Neural cell (in vitro differentiated cells): Measurements from ENCODE around the gene SDHB. TPM values are rescaled to one million over a fixed set of nuclear protein-coding genes. Genes with fewer than 3 reads are reported as not detected.

Source experiments
- H2AFZ ChIP-seq: fragments of 200-600, 300-800 bp; sonication (generic), shearing (Covaris generic); 2 replicates; pipeline ENCODE4 v1.6.0; 2014; ENCODE audit warnings: low read depth, mild to moderate bottlenecking, antibody characterized with exemption, low read length, moderate library complexity
- H3F3A ChIP-seq: fragments of 200-600 bp; shearing (Covaris generic); 2 replicates; pipeline ENCODE4 v1.6.1; 2016; ENCODE audit warnings: mild to moderate bottlenecking, moderate library complexity, mixed read lengths, antibody characterized with exemption, low read length; ENCODE audit not compliant: insufficient read depth, poor library complexity, severe bottlenecking
- H3K27ac ChIP-seq: fragments of 200-600, 300-800 bp; sonication (generic), shearing (Covaris generic); 2 replicates; pipeline ENCODE4 v1.5.1; 2014; ENCODE audit warnings: mild to moderate bottlenecking, low read length, moderate library complexity
- H3K27me3 ChIP-seq: fragments of 300-800, 200-600 bp; sonication (generic), shearing (Covaris generic); 2 replicates; pipeline ENCODE4 v1.6.0; 2014; ENCODE audit warnings: mild to moderate bottlenecking, low read depth, low read length, moderate library complexity; ENCODE audit not compliant: insufficient read depth
- H3K36me3 ChIP-seq: fragments of 300-800, 200-600 bp; sonication (generic), shearing (Covaris generic); 2 replicates; pipeline ENCODE4 v1.5.1; 2014; ENCODE audit warnings: mild to moderate bottlenecking, antibody characterized with exemption, low read length, moderate library complexity; ENCODE audit not compliant: insufficient read depth
- H3K4me2 ChIP-seq: fragments of 300-800, 200-600 bp; sonication (generic), shearing (Covaris generic); 2 replicates; pipeline ENCODE4 v1.6.0; 2014; ENCODE audit warnings: mild to moderate bottlenecking, low read length
- H3K4me3 ChIP-seq: fragments of 300-800, 200-600 bp; sonication (generic), shearing (Covaris generic); 2 replicates; pipeline ENCODE4 v1.5.1; 2014; ENCODE audit warnings: mild to moderate bottlenecking, low read length, moderate library complexity
- H3K79me2 ChIP-seq: fragments of 200-600 bp; shearing (Covaris generic); replicated peaks from 2 replicates; pipeline ENCODE4 v1.6.0; 2014; ENCODE audit warnings: mild to moderate bottlenecking, low read length, moderate library complexity; ENCODE audit not compliant: insufficient read depth
- H3K9ac ChIP-seq: fragments of 300-800, 200-600 bp; sonication (generic), shearing (Covaris generic); 2 replicates; pipeline ENCODE4 v1.6.1; 2016; ENCODE audit warnings: mild to moderate bottlenecking, low read length, mixed read lengths
- H3K9me2 ChIP-seq: fragments of 200-600 bp; shearing (Covaris generic); 2 replicates; pipeline ENCODE4 v1.6.1; 2016; ENCODE audit warnings: mild to moderate bottlenecking, low read length, mixed read lengths; ENCODE audit not compliant: insufficient read depth
- H3K9me3 ChIP-seq: fragments of 200-600, 300-800 bp; sonication (generic), shearing (Covaris generic); 2 replicates; pipeline ENCODE4 v1.6.1; 2016; ENCODE audit warnings: mild to moderate bottlenecking, mixed run types, low read length, moderate library complexity, mixed read lengths
- H4K20me1 ChIP-seq: fragments of 200-600 bp; shearing (Covaris generic); 2 replicates; pipeline ENCODE4 v1.6.1; 2016; ENCODE audit warnings: mild to moderate bottlenecking, mixed run types; ENCODE audit not compliant: insufficient read depth
- EP300 ChIP-seq: fragments of 450-650 bp; conservative IDR thresholded peaks from 2 replicates; pipeline ENCODE4 v1.6.1; 2014; ENCODE audit warnings: antibody characterized with exemption, mild to moderate bottlenecking, moderate library complexity; ENCODE audit not compliant: poor library complexity, severe bottlenecking
- EZH2 ChIP-seq: fragments of 200-600, 300-800 bp; shearing (Covaris generic), sonication (generic); IDR thresholded peaks from 2 replicates; pipeline ENCODE4 v1.6.1; 2014; ENCODE audit warnings: antibody characterized with exemption, low read length, borderline replicate concordance, mild to moderate bottlenecking; ENCODE audit not compliant: insufficient read depth, poor library complexity, severe bottlenecking
- MXI1 ChIP-seq: fragments of 450-650 bp; conservative IDR thresholded peaks from 2 replicates; pipeline ENCODE4 v1.6.1; 2014; ENCODE audit warnings: antibody characterized with exemption, mild to moderate bottlenecking; ENCODE audit not compliant: poor library complexity, severe bottlenecking
- POLR2AphosphoS5 ChIP-seq: IDR thresholded peaks from 2 replicates; pipeline ENCODE4 v1.6.1; 2012
- RAD21 ChIP-seq: fragments of 450-650 bp; conservative IDR thresholded peaks from 2 replicates; pipeline ENCODE4 v1.6.1; 2014; ENCODE audit warnings: antibody characterized with exemption, mild to moderate bottlenecking, moderate library complexity
- SMC3 ChIP-seq: fragments of 450-650 bp; conservative IDR thresholded peaks from 2 replicates; pipeline ENCODE4 v1.6.1; 2014; ENCODE audit warnings: antibody characterized with exemption, mild to moderate bottlenecking, moderate library complexity; ENCODE audit not compliant: poor library complexity
- TAF1 ChIP-seq: IDR thresholded peaks from 2 replicates; pipeline ENCODE4 v1.6.1; 2012; ENCODE audit warnings: low read depth
- polyA plus RNA-seq: library from polyadenylated mRNA; depleted of rRNA; stranded (reverse); fragments of >200 nt; gene quantifications from 2 replicates; pipeline ENCODE4 v1.2.3, GENCODE V29; 2014
- TF ChIP-seq, protein P1 (sequence below): fragments of 450-650 bp; IDR thresholded peaks from 2 replicates; pipeline ENCODE4 v1.5.1; 2014; ENCODE audit warnings: antibody characterized with exemption, mild to moderate bottlenecking, moderate library complexity; ENCODE audit not compliant: poor library complexity, severe bottlenecking
- TF ChIP-seq, protein P2 (sequence below): IDR thresholded peaks from 2 replicates; pipeline ENCODE4 v1.6.1; 2012; ENCODE audit warnings: borderline replicate concordance

SDHB gene
- polyA plus RNA-seq, 1 donor from 2014 or later = 129 TPM

DNA sequence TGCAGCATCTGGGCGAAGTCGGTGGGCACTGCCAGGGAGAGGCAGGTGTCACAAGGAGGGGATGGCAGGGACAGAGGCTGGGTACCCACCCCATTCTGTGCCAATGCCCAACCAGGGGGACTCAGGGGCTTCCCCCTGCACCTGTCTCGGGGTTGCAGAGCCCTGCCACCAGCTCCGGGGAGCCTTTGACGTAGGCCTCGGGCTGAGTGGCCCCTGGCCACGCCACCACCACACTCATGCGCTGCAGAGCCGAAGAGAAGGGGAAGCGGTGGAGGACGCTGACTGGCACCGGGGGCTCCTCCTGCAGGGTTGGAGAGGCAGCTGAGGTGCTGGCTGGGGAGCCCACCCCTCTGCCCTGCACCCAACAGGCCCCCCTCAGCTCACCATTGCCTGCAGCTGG is 61.7 kb downstream of the SDHB start:
- H3K9me2 ChIP-seq = no peaks in the 10 kb centered on the region
- H3K36me3 ChIP-seq = no peaks in the 10 kb centered on the region
- H4K20me1 ChIP-seq = no peaks in the 10 kb centered on the region
- TF ChIP-seq SMC3 (no peak), EZH2 (no peak)
- TF ChIP-seq, protein P1, sequence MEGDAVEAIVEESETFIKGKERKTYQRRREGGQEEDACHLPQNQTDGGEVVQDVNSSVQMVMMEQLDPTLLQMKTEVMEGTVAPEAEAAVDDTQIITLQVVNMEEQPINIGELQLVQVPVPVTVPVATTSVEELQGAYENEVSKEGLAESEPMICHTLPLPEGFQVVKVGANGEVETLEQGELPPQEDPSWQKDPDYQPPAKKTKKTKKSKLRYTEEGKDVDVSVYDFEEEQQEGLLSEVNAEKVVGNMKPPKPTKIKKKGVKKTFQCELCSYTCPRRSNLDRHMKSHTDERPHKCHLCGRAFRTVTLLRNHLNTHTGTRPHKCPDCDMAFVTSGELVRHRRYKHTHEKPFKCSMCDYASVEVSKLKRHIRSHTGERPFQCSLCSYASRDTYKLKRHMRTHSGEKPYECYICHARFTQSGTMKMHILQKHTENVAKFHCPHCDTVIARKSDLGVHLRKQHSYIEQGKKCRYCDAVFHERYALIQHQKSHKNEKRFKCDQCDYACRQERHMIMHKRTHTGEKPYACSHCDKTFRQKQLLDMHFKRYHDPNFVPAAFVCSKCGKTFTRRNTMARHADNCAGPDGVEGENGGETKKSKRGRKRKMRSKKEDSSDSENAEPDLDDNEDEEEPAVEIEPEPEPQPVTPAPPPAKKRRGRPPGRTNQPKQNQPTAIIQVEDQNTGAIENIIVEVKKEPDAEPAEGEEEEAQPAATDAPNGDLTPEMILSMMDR = no peak
- H3K27me3 ChIP-seq = no peaks in the 10 kb centered on the region
- H3K9me3 ChIP-seq = no peaks in the 10 kb centered on the region
- H2AFZ ChIP-seq = no peak overlapping the region
- H3K9ac ChIP-seq = no peak overlapping the region
- H3K27ac ChIP-seq = no peak overlapping the region
- H3K79me2 ChIP-seq = no peaks in the 10 kb centered on the region
- H3K4me2 ChIP-seq = no peak overlapping the region
- no peaks in the 10 kb centered on the region for H3F3A ChIP-seq
- no peak overlapping the region for H3K4me3 ChIP-seq

DNA sequence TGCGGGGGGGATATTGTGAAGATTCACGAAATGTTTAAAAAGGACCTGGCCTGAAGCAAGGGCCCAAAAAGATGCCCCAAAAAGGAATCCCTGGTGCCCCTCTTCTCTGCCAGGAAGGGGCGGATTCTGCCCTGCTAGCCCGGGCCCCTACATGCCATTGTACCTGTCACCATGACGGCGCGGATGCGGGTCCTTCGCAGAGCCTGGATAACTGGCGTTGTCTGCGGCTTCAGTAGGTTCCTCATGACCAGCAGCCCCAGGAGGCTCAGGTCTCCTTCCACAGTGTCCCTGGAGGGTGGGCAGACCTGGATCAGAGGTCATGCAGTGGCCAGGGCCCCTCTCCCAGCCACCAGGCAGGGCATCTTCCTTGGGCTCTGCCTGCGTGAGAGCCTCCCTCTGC is 62.3 kb downstream of the SDHB start:
- no peaks in the 10 kb centered on the region for H3K9me2 ChIP-seq
- H3K4me3 ChIP-seq = no peak overlapping the region
- H4K20me1 ChIP-seq = no peaks in the 10 kb centered on the region
- H3K36me3 ChIP-seq = no peaks in the 10 kb centered on the region
- H3K27ac ChIP-seq = no peak overlapping the region
- no peak overlapping the region for H2AFZ ChIP-seq
- TF ChIP-seq SMC3 (no peak), RAD21 (no peak), POLR2AphosphoS5 (no peak), EP300 (no peak), TAF1 (no peak), MXI1 (no peak)
- TF ChIP-seq, protein P1 = no peak
- no peaks in the 10 kb centered on the region for H3K79me2 ChIP-seq
- no peaks in the 10 kb centered on the region for H3K9me3 ChIP-seq
- no peak overlapping the region for H3K9ac ChIP-seq
- H3K27me3 ChIP-seq = no peaks in the 10 kb centered on the region
- H3K4me2 ChIP-seq = no peak overlapping the region
- H3F3A ChIP-seq = no peaks in the 10 kb centered on the region

DNA sequence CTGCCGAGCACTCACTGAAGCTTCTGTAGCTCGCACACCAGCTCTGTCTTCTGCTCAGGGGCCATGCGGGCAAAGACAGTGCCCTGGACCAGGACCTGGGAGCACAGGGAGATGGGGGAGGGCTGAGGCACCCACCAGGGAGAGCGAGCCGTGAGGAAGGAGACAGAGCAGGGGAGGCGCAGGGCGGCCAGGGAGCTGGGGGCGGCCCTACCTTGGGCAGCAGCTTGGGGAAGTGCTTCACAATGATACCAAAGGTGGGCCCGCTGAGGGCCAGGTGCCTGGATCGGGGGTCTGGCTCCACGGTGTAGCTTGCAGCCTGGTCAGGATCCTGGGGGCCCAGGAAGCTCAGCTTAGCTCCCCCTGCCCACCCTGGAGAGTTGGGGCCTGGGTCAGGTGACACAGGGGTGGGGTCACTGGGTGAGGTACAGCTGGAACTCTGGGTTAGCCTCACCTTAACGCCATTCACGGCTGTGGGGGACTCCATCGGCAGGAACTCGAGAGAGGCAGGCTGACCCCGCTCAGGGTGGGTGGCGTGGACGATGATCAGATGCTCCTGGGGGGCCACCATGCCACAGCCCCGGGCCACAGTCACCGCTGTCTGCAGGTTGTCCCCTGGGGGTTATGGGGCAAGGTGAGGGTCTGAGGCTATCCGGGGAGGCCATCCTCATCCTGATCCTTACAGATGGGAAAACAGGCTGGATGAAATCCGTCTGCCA is 64.0 kb downstream of the SDHB start:
- no peaks in the 10 kb centered on the region for H3K36me3 ChIP-seq
- H3K9me3 ChIP-seq = no peaks in the 10 kb centered on the region
- H3K9me2 ChIP-seq = no peaks in the 10 kb centered on the region
- no peaks in the 10 kb centered on the region for H4K20me1 ChIP-seq
- no peak overlapping the region for H3K27ac ChIP-seq
- no peaks in the 10 kb centered on the region for H3K27me3 ChIP-seq
- no peak overlapping the region for H2AFZ ChIP-seq
- no peaks in the 10 kb centered on the region for H3K79me2 ChIP-seq
- H3F3A ChIP-seq = no peaks in the 10 kb centered on the region
- H3K9ac ChIP-seq = no peak overlapping the region
- H3K4me3 ChIP-seq = no peak overlapping the region
- TF ChIP-seq RAD21 (no peak), EZH2 (no peak)
- TF ChIP-seq, protein P2, sequence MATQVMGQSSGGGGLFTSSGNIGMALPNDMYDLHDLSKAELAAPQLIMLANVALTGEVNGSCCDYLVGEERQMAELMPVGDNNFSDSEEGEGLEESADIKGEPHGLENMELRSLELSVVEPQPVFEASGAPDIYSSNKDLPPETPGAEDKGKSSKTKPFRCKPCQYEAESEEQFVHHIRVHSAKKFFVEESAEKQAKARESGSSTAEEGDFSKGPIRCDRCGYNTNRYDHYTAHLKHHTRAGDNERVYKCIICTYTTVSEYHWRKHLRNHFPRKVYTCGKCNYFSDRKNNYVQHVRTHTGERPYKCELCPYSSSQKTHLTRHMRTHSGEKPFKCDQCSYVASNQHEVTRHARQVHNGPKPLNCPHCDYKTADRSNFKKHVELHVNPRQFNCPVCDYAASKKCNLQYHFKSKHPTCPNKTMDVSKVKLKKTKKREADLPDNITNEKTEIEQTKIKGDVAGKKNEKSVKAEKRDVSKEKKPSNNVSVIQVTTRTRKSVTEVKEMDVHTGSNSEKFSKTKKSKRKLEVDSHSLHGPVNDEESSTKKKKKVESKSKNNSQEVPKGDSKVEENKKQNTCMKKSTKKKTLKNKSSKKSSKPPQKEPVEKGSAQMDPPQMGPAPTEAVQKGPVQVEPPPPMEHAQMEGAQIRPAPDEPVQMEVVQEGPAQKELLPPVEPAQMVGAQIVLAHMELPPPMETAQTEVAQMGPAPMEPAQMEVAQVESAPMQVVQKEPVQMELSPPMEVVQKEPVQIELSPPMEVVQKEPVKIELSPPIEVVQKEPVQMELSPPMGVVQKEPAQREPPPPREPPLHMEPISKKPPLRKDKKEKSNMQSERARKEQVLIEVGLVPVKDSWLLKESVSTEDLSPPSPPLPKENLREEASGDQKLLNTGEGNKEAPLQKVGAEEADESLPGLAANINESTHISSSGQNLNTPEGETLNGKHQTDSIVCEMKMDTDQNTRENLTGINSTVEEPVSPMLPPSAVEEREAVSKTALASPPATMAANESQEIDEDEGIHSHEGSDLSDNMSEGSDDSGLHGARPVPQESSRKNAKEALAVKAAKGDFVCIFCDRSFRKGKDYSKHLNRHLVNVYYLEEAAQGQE = no peak
- H3K4me2 ChIP-seq = no peak overlapping the region
